ENCODE data around the gene TRIM65. TPM values are rescaled to one million over a fixed set of nuclear protein-coding genes. Genes with fewer than 3 reads are reported as not detected.

The TRIM65 gene
- total and polyA plus RNA-seq, 2 of the 13 experiments (the other 11 are each of a cell fraction or from before 2014, with no cell fraction given): 10.3 to 22.4 TPM

DNA sequence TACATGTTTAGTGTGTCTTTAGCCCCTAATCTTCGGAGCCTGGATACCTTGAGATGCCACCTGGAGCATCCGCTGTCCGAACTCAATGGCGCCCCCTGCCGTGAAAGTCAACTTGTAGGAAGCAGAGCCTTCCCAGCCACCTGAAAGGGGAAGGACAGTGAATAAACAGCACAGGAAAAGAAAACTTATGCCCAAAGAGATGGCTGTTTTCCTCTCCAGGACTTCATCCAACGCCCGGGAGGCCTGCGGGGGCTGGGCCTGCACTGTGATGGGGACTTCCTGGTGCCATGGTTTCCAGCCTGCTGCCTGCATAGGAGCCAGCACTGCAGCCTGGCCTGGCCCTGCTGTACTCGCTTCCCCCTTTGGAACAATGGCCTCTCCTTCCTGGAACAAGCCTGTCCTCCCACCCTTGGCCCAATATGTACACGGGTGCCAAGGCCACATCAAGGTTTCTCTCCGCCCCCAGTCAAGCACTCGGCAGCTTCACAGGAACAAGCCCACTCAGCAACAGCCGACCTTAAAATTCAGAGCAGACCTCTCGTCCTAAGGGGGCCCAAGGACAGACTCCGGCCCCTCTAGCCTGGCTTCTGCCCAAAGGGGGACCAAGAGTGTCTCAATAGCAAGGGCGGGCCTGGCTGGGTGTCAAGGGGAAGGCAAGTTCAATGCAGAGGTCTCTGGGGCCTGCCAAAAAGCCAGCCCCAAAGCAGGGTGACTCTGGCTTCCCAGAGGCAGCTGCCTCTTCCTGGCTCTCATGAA is 48.0 kb downstream of the TRIM65 start (continued):
- TF ChIP-seq, protein P1, sequence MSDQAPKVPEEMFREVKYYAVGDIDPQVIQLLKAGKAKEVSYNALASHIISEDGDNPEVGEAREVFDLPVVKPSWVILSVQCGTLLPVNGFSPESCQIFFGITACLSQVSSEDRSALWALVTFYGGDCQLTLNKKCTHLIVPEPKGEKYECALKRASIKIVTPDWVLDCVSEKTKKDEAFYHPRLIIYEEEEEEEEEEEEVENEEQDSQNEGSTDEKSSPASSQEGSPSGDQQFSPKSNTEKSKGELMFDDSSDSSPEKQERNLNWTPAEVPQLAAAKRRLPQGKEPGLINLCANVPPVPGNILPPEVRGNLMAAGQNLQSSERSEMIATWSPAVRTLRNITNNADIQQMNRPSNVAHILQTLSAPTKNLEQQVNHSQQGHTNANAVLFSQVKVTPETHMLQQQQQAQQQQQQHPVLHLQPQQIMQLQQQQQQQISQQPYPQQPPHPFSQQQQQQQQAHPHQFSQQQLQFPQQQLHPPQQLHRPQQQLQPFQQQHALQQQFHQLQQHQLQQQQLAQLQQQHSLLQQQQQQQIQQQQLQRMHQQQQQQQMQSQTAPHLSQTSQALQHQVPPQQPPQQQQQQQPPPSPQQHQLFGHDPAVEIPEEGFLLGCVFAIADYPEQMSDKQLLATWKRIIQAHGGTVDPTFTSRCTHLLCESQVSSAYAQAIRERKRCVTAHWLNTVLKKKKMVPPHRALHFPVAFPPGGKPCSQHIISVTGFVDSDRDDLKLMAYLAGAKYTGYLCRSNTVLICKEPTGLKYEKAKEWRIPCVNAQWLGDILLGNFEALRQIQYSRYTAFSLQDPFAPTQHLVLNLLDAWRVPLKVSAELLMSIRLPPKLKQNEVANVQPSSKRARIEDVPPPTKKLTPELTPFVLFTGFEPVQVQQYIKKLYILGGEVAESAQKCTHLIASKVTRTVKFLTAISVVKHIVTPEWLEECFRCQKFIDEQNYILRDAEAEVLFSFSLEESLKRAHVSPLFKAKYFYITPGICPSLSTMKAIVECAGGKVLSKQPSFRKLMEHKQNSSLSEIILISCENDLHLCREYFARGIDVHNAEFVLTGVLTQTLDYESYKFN (CRISPR knock-in tag; conservative IDR thresholded peaks at IDR 0.05): peak; percentile 83
- TF ChIP-seq GZF1 (CRISPR knock-in tag; IDR thresholded peaks at IDR 0.05) (no peak), ZNF296 (CRISPR knock-in tag; conservative IDR thresholded peaks at IDR 0.05) (0 out of 2 replicates have a peak, but pooled peaks have one; percentile 7), SMAD1 (CRISPR knock-in tag; IDR thresholded peaks at IDR 0.05; ENCODE audit: borderline replicate concordance, low read depth) (no peak), HNF4A (CRISPR knock-in tag; IDR thresholded peaks at IDR 0.05) (peak; percentile 50), HDAC2 (CRISPR knock-in tag; IDR thresholded peaks at IDR 0.05) (peak; percentile 24; the same call in 1 of the 2 replicates), ZC3H13 (CRISPR knock-in tag; IDR thresholded peaks at IDR 0.05) (0 out of 2 replicates have a peak, but pooled peaks have one; percentile 37), ZNF780A (CRISPR knock-in tag; IDR thresholded peaks at IDR 0.05) (no peak), CEBPG (CRISPR knock-in tag; IDR thresholded peaks at IDR 0.05) (no peak), YEATS4 (CRISPR knock-in tag; IDR thresholded peaks at IDR 0.05; ENCODE audit: borderline replicate concordance) (peak; percentile 46; the same call in 1 of the 2 replicates)
- TF ChIP-seq, protein P2, sequence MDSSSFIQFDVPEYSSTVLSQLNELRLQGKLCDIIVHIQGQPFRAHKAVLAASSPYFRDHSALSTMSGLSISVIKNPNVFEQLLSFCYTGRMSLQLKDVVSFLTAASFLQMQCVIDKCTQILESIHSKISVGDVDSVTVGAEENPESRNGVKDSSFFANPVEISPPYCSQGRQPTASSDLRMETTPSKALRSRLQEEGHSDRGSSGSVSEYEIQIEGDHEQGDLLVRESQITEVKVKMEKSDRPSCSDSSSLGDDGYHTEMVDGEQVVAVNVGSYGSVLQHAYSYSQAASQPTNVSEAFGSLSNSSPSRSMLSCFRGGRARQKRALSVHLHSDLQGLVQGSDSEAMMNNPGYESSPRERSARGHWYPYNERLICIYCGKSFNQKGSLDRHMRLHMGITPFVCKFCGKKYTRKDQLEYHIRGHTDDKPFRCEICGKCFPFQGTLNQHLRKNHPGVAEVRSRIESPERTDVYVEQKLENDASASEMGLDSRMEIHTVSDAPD (CRISPR knock-in tag; IDR thresholded peaks at IDR 0.05): 0 out of 2 replicates have a peak, but pooled peaks have one; percentile 60
- TF ChIP-seq, protein P3, sequence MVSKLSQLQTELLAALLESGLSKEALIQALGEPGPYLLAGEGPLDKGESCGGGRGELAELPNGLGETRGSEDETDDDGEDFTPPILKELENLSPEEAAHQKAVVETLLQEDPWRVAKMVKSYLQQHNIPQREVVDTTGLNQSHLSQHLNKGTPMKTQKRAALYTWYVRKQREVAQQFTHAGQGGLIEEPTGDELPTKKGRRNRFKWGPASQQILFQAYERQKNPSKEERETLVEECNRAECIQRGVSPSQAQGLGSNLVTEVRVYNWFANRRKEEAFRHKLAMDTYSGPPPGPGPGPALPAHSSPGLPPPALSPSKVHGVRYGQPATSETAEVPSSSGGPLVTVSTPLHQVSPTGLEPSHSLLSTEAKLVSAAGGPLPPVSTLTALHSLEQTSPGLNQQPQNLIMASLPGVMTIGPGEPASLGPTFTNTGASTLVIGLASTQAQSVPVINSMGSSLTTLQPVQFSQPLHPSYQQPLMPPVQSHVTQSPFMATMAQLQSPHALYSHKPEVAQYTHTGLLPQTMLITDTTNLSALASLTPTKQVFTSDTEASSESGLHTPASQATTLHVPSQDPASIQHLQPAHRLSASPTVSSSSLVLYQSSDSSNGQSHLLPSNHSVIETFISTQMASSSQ (IDR thresholded peaks at IDR 0.05; ENCODE audit: low read depth): no peak
- TF ChIP-seq, protein P3 (CRISPR knock-in tag; IDR thresholded peaks at IDR 0.05; ENCODE audit: borderline replicate concordance): peak; percentile 78; the same call in 1 of the 2 replicates
- TF ChIP-seq, protein P4, sequence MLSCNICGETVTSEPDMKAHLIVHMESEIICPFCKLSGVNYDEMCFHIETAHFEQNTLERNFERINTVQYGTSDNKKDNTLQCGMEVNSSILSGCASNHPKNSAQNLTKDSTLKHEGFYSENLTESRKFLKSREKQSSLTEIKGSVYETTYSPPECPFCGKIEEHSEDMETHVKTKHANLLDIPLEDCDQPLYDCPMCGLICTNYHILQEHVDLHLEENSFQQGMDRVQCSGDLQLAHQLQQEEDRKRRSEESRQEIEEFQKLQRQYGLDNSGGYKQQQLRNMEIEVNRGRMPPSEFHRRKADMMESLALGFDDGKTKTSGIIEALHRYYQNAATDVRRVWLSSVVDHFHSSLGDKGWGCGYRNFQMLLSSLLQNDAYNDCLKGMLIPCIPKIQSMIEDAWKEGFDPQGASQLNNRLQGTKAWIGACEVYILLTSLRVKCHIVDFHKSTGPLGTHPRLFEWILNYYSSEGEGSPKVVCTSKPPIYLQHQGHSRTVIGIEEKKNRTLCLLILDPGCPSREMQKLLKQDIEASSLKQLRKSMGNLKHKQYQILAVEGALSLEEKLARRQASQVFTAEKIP (CRISPR knock-in tag; IDR thresholded peaks at IDR 0.05; ENCODE audit: borderline replicate concordance): no peak
- TF ChIP-seq, protein P5, sequence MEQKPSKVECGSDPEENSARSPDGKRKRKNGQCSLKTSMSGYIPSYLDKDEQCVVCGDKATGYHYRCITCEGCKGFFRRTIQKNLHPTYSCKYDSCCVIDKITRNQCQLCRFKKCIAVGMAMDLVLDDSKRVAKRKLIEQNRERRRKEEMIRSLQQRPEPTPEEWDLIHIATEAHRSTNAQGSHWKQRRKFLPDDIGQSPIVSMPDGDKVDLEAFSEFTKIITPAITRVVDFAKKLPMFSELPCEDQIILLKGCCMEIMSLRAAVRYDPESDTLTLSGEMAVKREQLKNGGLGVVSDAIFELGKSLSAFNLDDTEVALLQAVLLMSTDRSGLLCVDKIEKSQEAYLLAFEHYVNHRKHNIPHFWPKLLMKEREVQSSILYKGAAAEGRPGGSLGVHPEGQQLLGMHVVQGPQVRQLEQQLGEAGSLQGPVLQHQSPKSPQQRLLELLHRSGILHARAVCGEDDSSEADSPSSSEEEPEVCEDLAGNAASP (CRISPR knock-in tag; IDR thresholded peaks at IDR 0.05; ENCODE audit: borderline replicate concordance): peak; percentile 62; the same call in 1 of the 2 replicates

Measured in HepG2 (cell line).